HG03064 (cell line): ENCODE data around the gene RFC1.
"Not testable (repeated sequence)": the region's sequence is repeated elsewhere in the genome, so short reads cannot be mapped to it uniquely, and the experiment has no call there.

Source experiments
- ATAC-seq: cut with Tn5 transposase; IDR thresholded peaks from one replicate; pipeline ENCODE4 v1.9.1; 2021; ENCODE audit warnings: low read depth; ENCODE audit not compliant: unreplicated experiment

RFC1 gene

DNA sequence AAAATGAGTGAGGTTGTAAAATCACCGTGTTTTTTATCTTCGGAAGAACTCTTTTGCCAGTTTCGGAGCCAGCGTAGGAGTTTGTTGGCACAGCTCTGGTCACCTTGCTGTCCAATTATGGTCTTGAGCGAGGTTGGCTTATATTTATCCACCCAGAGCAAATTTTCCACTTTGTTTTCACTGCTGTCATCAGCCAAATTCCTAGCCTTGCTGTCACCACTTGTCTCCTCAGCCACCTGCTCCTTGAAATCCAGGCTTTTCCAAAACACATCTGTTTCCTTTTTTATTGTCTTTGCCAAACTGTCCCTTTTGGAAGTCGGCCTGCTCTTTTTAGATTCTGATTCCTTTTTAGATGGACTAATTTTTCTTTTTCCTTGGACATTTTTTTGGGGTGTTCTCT, 57.6 kb downstream of the RFC1 start:
- no peak for ATAC-seq

DNA sequence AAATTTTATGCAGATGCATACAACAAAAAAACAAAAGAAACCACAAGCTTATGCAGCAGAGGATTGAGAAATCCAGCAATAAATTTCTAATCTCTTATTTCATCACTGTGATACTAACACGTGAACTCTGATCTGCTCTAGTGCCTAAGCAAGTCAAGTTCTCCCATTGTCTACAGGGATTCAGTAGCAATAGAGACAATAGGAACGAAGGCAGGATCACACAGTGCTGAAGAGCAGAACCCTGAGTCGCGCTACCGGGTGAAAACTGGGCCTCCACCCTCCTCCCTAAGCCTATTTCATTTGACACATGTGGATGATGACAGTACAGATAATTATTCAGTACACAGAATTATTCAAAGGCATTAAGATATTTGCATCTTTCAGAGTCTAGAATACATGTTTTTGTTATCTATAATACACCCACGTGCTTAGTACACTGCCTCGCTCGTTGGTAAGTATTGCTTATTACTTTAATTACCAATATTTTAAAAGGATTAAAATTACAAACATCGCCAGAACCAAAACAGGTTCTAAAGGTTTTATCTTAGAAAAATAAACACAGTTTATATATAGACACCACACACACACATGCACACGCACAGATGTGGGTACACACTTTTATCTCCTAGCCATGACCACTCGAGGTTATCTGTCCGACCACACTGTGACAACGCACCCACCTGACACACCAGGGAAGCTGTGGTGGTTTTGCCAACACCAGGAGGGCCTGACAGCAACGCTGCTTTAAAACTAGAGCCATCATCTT, 60.1 kb downstream of the RFC1 start:
- no peak for ATAC-seq

- ATAC-seq, result no peak
These were observed 61.5 kb downstream of the RFC1 start for GRCh38 chr4:39304651-39305050.

- ATAC-seq, result no peak
These were observed 62.3 kb downstream of the RFC1 start for GRCh38 chr4:39303871-39304270.

DNA sequence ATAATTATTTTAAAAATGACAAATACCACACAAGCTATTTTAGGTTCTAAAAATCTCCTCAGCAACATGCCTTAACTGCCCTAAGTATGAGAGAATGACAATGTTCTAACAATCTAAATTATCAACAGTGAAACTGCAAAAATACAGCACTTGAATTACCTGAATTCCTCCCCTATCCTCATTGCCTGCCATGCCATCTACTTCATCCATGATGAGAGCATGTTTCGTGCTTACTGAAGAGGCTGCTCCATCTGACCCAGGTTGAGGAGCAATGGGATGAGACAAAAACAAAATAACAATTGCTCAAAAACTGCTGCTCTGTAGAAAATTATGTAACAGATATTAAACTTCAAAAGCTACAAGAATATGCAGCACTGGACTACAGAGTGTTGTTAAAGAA, 63.3 kb downstream of the RFC1 start:
- no peak for ATAC-seq

DNA sequence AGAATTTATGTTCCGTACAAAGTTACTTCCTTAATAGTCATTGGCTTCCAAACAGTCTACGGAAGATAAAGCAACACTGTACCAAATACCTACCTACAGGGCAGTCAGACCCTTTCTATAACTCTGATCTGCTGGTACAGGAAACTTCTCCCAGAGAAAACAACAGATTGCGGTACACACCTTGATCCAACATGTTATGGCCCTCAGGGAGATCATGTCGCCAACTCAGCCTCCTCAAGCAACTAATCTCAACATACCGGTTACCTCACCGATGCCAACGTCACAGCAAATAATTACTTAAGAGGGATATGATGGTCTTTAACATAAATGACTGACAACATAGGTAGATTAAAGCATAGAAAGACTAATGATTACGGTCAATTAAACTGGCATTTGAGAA, 70.4 kb downstream of the RFC1 start:
- no peak for ATAC-seq

GRCh38 chr4:39292433-39292832, 73.7 kb downstream of the RFC1 start:
- ATAC-seq, result not testable (repeated sequence)

DNA sequence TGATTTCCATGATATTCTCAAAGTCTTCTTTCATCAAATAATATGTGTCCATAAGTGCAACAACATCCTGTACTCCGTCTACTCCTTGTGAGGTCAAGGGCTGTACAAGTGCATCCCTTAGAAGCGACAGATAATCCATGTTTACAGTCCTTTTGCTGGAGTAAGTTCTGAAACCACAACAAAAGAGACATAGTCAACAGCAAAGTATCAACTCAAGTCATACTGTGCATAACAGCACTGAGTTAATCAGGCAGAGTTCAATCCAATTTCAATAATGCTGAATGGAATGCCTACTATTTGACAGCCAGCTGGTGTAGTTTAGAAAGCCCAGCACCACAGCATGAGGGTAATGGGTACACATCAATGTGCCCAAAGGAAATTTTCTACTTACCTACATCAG, 74.5 kb downstream of the RFC1 start:
- no peak for ATAC-seq

- ATAC-seq, result no peak
These were observed 78.9 kb downstream of the RFC1 start for GRCh38 chr4:39287223-39287622.

DNA sequence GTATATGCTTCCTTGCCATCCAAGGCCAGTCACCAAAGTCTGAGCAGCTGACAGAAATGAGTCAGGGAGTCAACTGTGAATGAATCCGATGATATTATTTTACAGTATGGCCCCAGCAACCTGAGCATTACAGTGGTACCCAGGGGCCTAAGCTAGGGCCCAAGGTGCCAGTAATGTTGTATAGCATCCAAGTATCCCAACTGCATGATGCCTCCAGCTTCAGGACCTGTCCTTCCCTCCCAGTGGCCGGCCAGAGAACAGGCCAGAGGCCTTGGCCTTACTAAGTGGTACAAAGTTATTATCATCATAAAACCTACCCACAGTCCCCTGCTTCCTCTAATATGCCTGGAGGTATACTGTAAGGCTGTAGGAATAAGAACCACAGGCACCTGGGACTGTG, 79.9 kb downstream of the RFC1 start:
- ATAC-seq, result no peak

GRCh38 chr4:39285853-39286252, 80.3 kb downstream of the RFC1 start:
- no peak for ATAC-seq

GRCh38 chr4:39285111-39285795, 80.9 kb downstream of the RFC1 start:
- no peak for ATAC-seq

DNA sequence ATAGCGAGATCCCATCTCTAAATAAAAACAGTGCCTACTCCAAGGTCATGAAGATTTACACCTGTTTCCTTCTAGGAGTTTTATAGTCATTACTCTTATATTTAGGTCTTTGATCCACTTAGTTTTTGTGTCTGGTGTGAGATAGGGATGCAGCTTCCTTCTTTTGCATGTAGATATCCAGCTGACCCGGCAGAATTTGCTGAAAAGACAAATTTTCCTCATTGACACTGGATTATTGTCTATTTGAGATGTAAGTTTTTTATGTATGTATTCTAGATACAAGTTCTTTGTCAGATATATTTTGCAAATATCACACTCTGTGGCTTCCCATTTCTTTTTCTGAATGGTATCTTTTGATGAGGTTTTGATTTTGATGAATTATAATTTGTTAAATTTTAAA, 85.4 kb downstream of the RFC1 start:
- no peak for ATAC-seq

DNA sequence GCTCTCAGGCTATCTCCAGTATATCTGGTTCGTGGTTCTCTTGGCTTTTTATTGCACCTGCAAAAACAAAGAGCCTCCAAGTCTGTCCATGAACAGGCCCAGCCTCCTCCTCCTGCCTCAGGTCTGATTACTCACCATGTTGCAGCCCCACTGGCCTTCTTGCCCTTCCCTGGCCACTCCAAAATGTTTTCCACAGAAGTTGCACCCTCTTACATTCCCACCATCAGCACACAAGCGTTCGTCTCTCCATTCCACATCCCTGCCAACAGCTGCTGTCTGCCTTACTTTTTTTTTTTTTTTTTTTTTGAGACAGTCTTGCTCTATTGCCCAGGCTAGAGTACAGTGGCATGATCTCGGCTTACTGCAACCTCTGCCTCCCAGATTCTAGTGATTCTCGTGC, 86.7 kb downstream of the RFC1 start:
- ATAC-seq, result no peak

GRCh38 chr4:39278476-39278875, 87.7 kb downstream of the RFC1 start:
- no peak for ATAC-seq

DNA sequence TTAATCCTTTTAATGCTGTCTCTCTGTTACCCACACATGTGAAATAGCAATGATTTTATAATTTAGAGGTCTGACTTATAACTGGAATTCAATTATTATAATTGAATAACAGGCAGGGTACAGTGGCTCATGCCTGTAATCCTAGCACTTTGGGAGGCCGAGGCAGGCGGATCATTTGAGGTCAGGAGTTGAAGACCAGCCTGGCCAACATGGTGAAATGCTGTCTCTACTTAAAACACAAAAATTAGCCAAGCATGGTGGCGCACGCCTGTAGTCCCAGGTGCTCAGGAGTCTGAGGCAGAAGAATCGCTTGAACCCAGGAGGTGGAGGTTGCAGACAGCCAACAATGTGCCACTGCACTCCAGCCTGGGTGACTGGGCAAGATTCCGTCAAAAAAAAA, 88.5 kb downstream of the RFC1 start:
- ATAC-seq, result not testable (repeated sequence)

GRCh38 chr4:39274503-39274902, 91.7 kb downstream of the RFC1 start:
- no peak for ATAC-seq

GRCh38 chr4:39263895-39264294, 102.3 kb downstream of the RFC1 start:
- ATAC-seq, result no peak

GRCh38 chr4:39259571-39260330, 106.4 kb downstream of the RFC1 start:
- ATAC-seq, result no peak

- no peak for ATAC-seq
These were observed 109.7 kb downstream of the RFC1 start for GRCh38 chr4:39256436-39256835.

DNA sequence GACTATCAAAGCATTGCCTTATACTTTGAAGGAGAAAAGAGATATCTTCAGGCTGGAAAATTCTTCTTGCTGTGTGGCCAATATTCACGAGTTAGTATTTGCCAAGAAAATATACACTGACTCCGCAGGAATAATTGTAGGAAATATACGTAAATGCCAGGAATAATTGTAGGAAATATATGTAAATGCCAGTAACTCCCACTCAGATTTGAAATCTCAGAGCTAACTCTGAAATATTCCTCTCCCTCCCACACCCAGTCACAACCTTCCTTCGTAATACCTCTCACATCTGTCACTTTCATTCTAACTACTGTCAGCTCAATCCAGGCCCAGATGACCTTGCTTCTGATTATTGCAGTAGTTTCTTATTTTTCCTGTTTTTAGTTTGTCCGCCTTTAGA, 110.3 kb downstream of the RFC1 start:
- ATAC-seq, result no peak

GRCh38 chr4:39255266-39255665, 110.9 kb downstream of the RFC1 start:
- ATAC-seq, result no peak
